ENCODE measurements around the gene SLU7.

SLU7 gene

GRCh38 chr5:160379511-160379910 is 39.4 kb downstream of the SLU7 start:
- Histone ChIP-seq H3K9ac (ENCODE audit: low read length) (no peak overlapping the region), H3K9me3 (ENCODE audit: control insufficient read depth, insufficient read depth, low read depth, low read length) (no peaks in the 10 kb centered on the region), H3K27me3 (ENCODE audit: control insufficient read depth, insufficient read depth, low read length) (0 out of 2 replicates have a peak, but pooled peaks cover 6% of the 10 kb centered on the region), H3K4me3 (ENCODE audit: low read depth, low read length) (no peak overlapping the region), H3K27ac (ENCODE audit: low read depth, low read length) (no peak overlapping the region), H3K4me1 (ENCODE audit: control insufficient read depth, insufficient read depth, low read length) (no peaks in the 10 kb centered on the region), H3K36me3 (ENCODE audit: control insufficient read depth, insufficient read depth, low read length) (no peaks in the 10 kb centered on the region)

- H3K9ac ChIP-seq (ENCODE audit: low read length): no peak overlapping the region
- H3K4me3 ChIP-seq (ENCODE audit: low read depth, low read length): no peak overlapping the region
- no peaks in the 10 kb centered on the region for H3K9me3 ChIP-seq (ENCODE audit: control insufficient read depth, insufficient read depth, low read depth, low read length)
- peaks cover 12% of the 10 kb centered on the region; the same call in 1 of the 2 replicates for H3K27me3 ChIP-seq (ENCODE audit: control insufficient read depth, insufficient read depth, low read length)
- no peaks in the 10 kb centered on the region for H3K4me1 ChIP-seq (ENCODE audit: control insufficient read depth, insufficient read depth, low read length)
- no peaks in the 10 kb centered on the region for H3K36me3 ChIP-seq (ENCODE audit: control insufficient read depth, insufficient read depth, low read length)
- no peak overlapping the region for H3K27ac ChIP-seq (ENCODE audit: low read depth, low read length)
These were observed 40.6 kb downstream of the SLU7 start for GRCh38 chr5:160378330-160378729.

GRCh38 chr5:160377651-160378050 is 41.2 kb downstream of the SLU7 start:
- H3K36me3 ChIP-seq (ENCODE audit: control insufficient read depth, insufficient read depth, low read length): no peaks in the 10 kb centered on the region
- H3K9ac ChIP-seq (ENCODE audit: low read length): no peak overlapping the region
- peaks cover 13% of the 10 kb centered on the region; the same call in 1 of the 2 replicates for H3K27me3 ChIP-seq (ENCODE audit: control insufficient read depth, insufficient read depth, low read length)
- H3K4me1 ChIP-seq (ENCODE audit: control insufficient read depth, insufficient read depth, low read length): no peaks in the 10 kb centered on the region
- H3K27ac ChIP-seq (ENCODE audit: low read depth, low read length): no peak overlapping the region
- H3K4me3 ChIP-seq (ENCODE audit: low read depth, low read length): no peak overlapping the region
- no peaks in the 10 kb centered on the region for H3K9me3 ChIP-seq (ENCODE audit: control insufficient read depth, insufficient read depth, low read depth, low read length)

- H3K9ac ChIP-seq (ENCODE audit: low read length): no peak overlapping the region
- H3K36me3 ChIP-seq (ENCODE audit: control insufficient read depth, insufficient read depth, low read length): no peaks in the 10 kb centered on the region
- no peak overlapping the region for H3K27ac ChIP-seq (ENCODE audit: low read depth, low read length)
- peaks cover 25% of the 10 kb centered on the region for H3K27me3 ChIP-seq (ENCODE audit: control insufficient read depth, insufficient read depth, low read length)
- no peak overlapping the region for H3K4me3 ChIP-seq (ENCODE audit: low read depth, low read length)
- H3K4me1 ChIP-seq (ENCODE audit: control insufficient read depth, insufficient read depth, low read length): no peaks in the 10 kb centered on the region
- H3K9me3 ChIP-seq (ENCODE audit: control insufficient read depth, insufficient read depth, low read depth, low read length): no peaks in the 10 kb centered on the region
These were observed 42.5 kb downstream of the SLU7 start for GRCh38 chr5:160376416-160376815.

GRCh38 chr5:160375701-160376100 is 43.2 kb downstream of the SLU7 start:
- peaks cover 32% of the 10 kb centered on the region for H3K27me3 ChIP-seq (ENCODE audit: control insufficient read depth, insufficient read depth, low read length)
- H3K4me3 ChIP-seq (ENCODE audit: low read depth, low read length): no peak overlapping the region
- H3K9me3 ChIP-seq (ENCODE audit: control insufficient read depth, insufficient read depth, low read depth, low read length): no peaks in the 10 kb centered on the region
- no peak overlapping the region for H3K27ac ChIP-seq (ENCODE audit: low read depth, low read length)
- no peak overlapping the region for H3K9ac ChIP-seq (ENCODE audit: low read length)
- H3K36me3 ChIP-seq (ENCODE audit: control insufficient read depth, insufficient read depth, low read length): no peaks in the 10 kb centered on the region
- H3K4me1 ChIP-seq (ENCODE audit: control insufficient read depth, insufficient read depth, low read length): peaks cover 1% of the 10 kb centered on the region

- Histone ChIP-seq H3K27ac (ENCODE audit: low read depth, low read length) (no peak overlapping the region), H3K9ac (ENCODE audit: low read length) (no peak overlapping the region), H3K9me3 (ENCODE audit: control insufficient read depth, insufficient read depth, low read depth, low read length) (no peaks in the 10 kb centered on the region), H3K4me1 (ENCODE audit: control insufficient read depth, insufficient read depth, low read length) (peaks cover 4% of the 10 kb centered on the region), H3K27me3 (ENCODE audit: control insufficient read depth, insufficient read depth, low read length) (peaks cover 37% of the 10 kb centered on the region), H3K4me3 (ENCODE audit: low read depth, low read length) (no peak overlapping the region), H3K36me3 (ENCODE audit: control insufficient read depth, insufficient read depth, low read length) (no peaks in the 10 kb centered on the region)
These were observed 43.7 kb downstream of the SLU7 start for GRCh38 chr5:160375166-160375565.

- Histone ChIP-seq H3K9me3 (ENCODE audit: control insufficient read depth, insufficient read depth, low read depth, low read length) (no peaks in the 10 kb centered on the region), H3K36me3 (ENCODE audit: control insufficient read depth, insufficient read depth, low read length) (no peaks in the 10 kb centered on the region), H3K9ac (ENCODE audit: low read length) (no peak overlapping the region), H3K4me3 (ENCODE audit: low read depth, low read length) (no peak overlapping the region), H3K27me3 (ENCODE audit: control insufficient read depth, insufficient read depth, low read length) (peaks cover 52% of the 10 kb centered on the region), H3K27ac (ENCODE audit: low read depth, low read length) (no peak overlapping the region), H3K4me1 (ENCODE audit: control insufficient read depth, insufficient read depth, low read length) (peaks cover 4% of the 10 kb centered on the region)
These were observed 47.6 kb downstream of the SLU7 start for GRCh38 chr5:160371294-160371693.

GRCh38 chr5:160370713-160371034 is 48.2 kb downstream of the SLU7 start:
- Histone ChIP-seq H3K4me3 (ENCODE audit: low read depth, low read length) (peak overlapping the region; percentile 55), H3K36me3 (ENCODE audit: control insufficient read depth, insufficient read depth, low read length) (no peaks in the 10 kb centered on the region), H3K4me1 (ENCODE audit: control insufficient read depth, insufficient read depth, low read length) (peaks cover 4% of the 10 kb centered on the region), H3K9ac (ENCODE audit: low read length) (peak overlapping the region; percentile 10), H3K9me3 (ENCODE audit: control insufficient read depth, insufficient read depth, low read depth, low read length) (no peaks in the 10 kb centered on the region), H3K27ac (ENCODE audit: low read depth, low read length) (no peak overlapping the region), H3K27me3 (ENCODE audit: control insufficient read depth, insufficient read depth, low read length) (peaks cover 52% of the 10 kb centered on the region)

- Histone ChIP-seq H3K4me3 (ENCODE audit: low read depth, low read length) (peak within 1 kb of the TSS; percentile 55), H3K27me3 (ENCODE audit: control insufficient read depth, insufficient read depth, low read length) (peaks cover 51% of the 10 kb centered on the region), H3K36me3 (ENCODE audit: control insufficient read depth, insufficient read depth, low read length) (no peaks in the 10 kb centered on the region), H3K9ac (ENCODE audit: low read length) (peak within 1 kb of the TSS; percentile 10), H3K4me1 (ENCODE audit: control insufficient read depth, insufficient read depth, low read length) (peaks cover 4% of the 10 kb centered on the region), H3K9me3 (ENCODE audit: control insufficient read depth, insufficient read depth, low read depth, low read length) (no peaks in the 10 kb centered on the region), H3K27ac (ENCODE audit: low read depth, low read length) (no peak within 1 kb of the TSS)
These were observed 48.7 kb downstream of the SLU7 start, which contains the start of gene C1QTNF2 for GRCh38 chr5:160369990-160370712. Gene C1QTNF2 (minus strand): TSS chr5:160370626. CDS start chr5:160355011, 15,615 bp downstream.

GRCh38 chr5:160367885-160368284 is 51.0 kb downstream of the SLU7 start:
- Histone ChIP-seq H3K27ac (ENCODE audit: low read depth, low read length) (no peak overlapping the region), H3K9ac (ENCODE audit: low read length) (no peak overlapping the region), H3K4me3 (ENCODE audit: low read depth, low read length) (no peak overlapping the region), H3K9me3 (ENCODE audit: control insufficient read depth, insufficient read depth, low read depth, low read length) (no peaks in the 10 kb centered on the region), H3K4me1 (ENCODE audit: control insufficient read depth, insufficient read depth, low read length) (peaks cover 4% of the 10 kb centered on the region), H3K27me3 (ENCODE audit: control insufficient read depth, insufficient read depth, low read length) (peaks cover 41% of the 10 kb centered on the region), H3K36me3 (ENCODE audit: control insufficient read depth, insufficient read depth, low read length) (no peaks in the 10 kb centered on the region)

GRCh38 chr5:160367261-160367660 is 51.6 kb downstream of the SLU7 start:
- Histone ChIP-seq H3K27ac (ENCODE audit: low read depth, low read length) (no peak overlapping the region), H3K9ac (ENCODE audit: low read length) (no peak overlapping the region), H3K27me3 (ENCODE audit: control insufficient read depth, insufficient read depth, low read length) (peaks cover 36% of the 10 kb centered on the region), H3K9me3 (ENCODE audit: control insufficient read depth, insufficient read depth, low read depth, low read length) (no peaks in the 10 kb centered on the region), H3K36me3 (ENCODE audit: control insufficient read depth, insufficient read depth, low read length) (no peaks in the 10 kb centered on the region), H3K4me3 (ENCODE audit: low read depth, low read length) (no peak overlapping the region), H3K4me1 (ENCODE audit: control insufficient read depth, insufficient read depth, low read length) (peaks cover 4% of the 10 kb centered on the region)

Measured in HUES6 (cell line).